Keratinocyte (primary cell): ENCODE measurements around the gene RRBP1. TPM values are rescaled to one million over a fixed set of nuclear protein-coding genes. Genes with fewer than 3 reads are reported as not detected.

Experiments
- DNase-seq: peaks from one replicate; pipeline ENCODE4 v3.0.0-alpha.2; 2011; ENCODE audit warnings: low read depth, missing footprints, low spot score
- FAIRE-seq: peaks from 2 replicates; lab custom pipeline; 2011; peaks lifted over from hg19 to GRCh38; lab: Jason Lieb, UNC
- H2AFZ ChIP-seq: 2 replicates; pipeline ENCODE4 v1.6.0; 2012; ENCODE audit warnings: low read length, control low read depth, inconsistent platforms; ENCODE audit not compliant: control insufficient read depth
- H3K27ac ChIP-seq: 2 replicates; pipeline ENCODE4 v1.5.1; 2011; ENCODE audit warnings: low read length; ENCODE audit not compliant: control insufficient read depth, insufficient read depth
- H3K27me3 ChIP-seq: 3 replicates; pipeline ENCODE4 v1.6.0; 2011; ENCODE audit warnings: low read length; ENCODE audit not compliant: control insufficient read depth, insufficient read depth; ENCODE audit errors: extremely low read depth
- H3K36me3 ChIP-seq, 2 experiments: 2 replicates in 1 of 2; 3 replicates in 1 of 2; pipeline ENCODE4 v1.5.1; 2011; ENCODE audit warnings: low read length in 2 of 2, mild to moderate bottlenecking in 1 of 2; ENCODE audit not compliant: control insufficient read depth in 2 of 2, insufficient read depth in 2 of 2; ENCODE audit errors: extremely low read depth in 1 of 2
- H3K4me1 ChIP-seq: 3 replicates; pipeline ENCODE4 v1.5.1; 2011; ENCODE audit warnings: low read length; ENCODE audit not compliant: control insufficient read depth, insufficient read depth; ENCODE audit errors: extremely low read depth
- H3K4me2 ChIP-seq: 3 replicates; pipeline ENCODE4 v1.6.0; 2011; ENCODE audit warnings: low read depth, low read length; ENCODE audit not compliant: control insufficient read depth, insufficient read depth; ENCODE audit errors: extremely low read depth
- H3K4me3 ChIP-seq, 3 experiments: fragments of 200-600 bp in 1 of 3; sonication (generic) in 1 of 3; 2 replicates in 2 of 3; 3 replicates in 1 of 3; pipeline ENCODE4 v1.5.1; 2011 to 2016; ENCODE audit warnings: low read length in 3 of 3, mild to moderate bottlenecking in 3 of 3, control low read depth in 2 of 3, inconsistent platforms in 1 of 3, low read depth in 1 of 3, mixed read lengths in 1 of 3, mixed run types in 1 of 3, moderate library complexity in 1 of 3; ENCODE audit not compliant: control insufficient read depth in 2 of 3, insufficient read depth in 2 of 3; ENCODE audit errors: extremely low read depth in 1 of 3
- H3K79me2 ChIP-seq: 2 replicates; pipeline ENCODE4 v1.6.0; 2012; ENCODE audit warnings: low read length; ENCODE audit not compliant: control insufficient read depth, insufficient read depth
- H3K9ac ChIP-seq: 3 replicates; pipeline ENCODE4 v1.6.0; 2011; ENCODE audit warnings: low read length; ENCODE audit not compliant: control insufficient read depth, insufficient read depth; ENCODE audit errors: extremely low read depth
- H3K9me1 ChIP-seq: 3 replicates; pipeline ENCODE4 v1.6.0; 2011; ENCODE audit warnings: low read length; ENCODE audit not compliant: control insufficient read depth, insufficient read depth; ENCODE audit errors: extremely low read depth
- H3K9me3 ChIP-seq: 2 replicates; pipeline ENCODE4 v1.5.1; 2012; ENCODE audit warnings: low read depth, low read length; ENCODE audit not compliant: control insufficient read depth
- H4K20me1 ChIP-seq: 3 replicates; pipeline ENCODE4 v1.6.0; 2011; ENCODE audit warnings: low read length; ENCODE audit not compliant: control insufficient read depth, insufficient read depth; ENCODE audit errors: extremely low read depth
- EZH2 ChIP-seq: IDR thresholded peaks from one replicate; pipeline ENCODE4 v1.6.1; 2012; ENCODE audit warnings: inconsistent platforms, mild to moderate bottlenecking, low read length, moderate library complexity
- dilution Hi-C: fragments of 300-500 bp; cut with MboI; formaldehyde crosslinking; loops from one replicate; pipeline ENCODE4 v1.7.0; 2020; ENCODE audit warnings: low sequenced_read_pairs; ENCODE audit not compliant: extremely low pct_ligation_motif_present
- polyA plus RNA-seq, 5 experiments: library from polyadenylated mRNA; depleted of rRNA in 3 of 5; stranded (reverse) in 3 of 5; stranded (forward) in 1 of 5; unstranded in 1 of 5; fragments of >200 nt; gene quantifications; 1 replicate in 1 of 5; 2 replicates in 3 of 5; 3 replicates in 1 of 5; pipeline versions ENCODE4 v1.2.1 to v1.2.3, GENCODE V29; 2011 to 2012; ENCODE audit warnings: missing spikeins in 2 of 5, low read depth in 1 of 5, low replicate concordance in 1 of 5
- TF ChIP-seq, protein P1 (sequence below), 3 experiments: IDR thresholded peaks in 1 of 3; conservative IDR thresholded peaks in 1 of 3; optimal IDR thresholded peaks in 1 of 3; 2 replicates in 2 of 3; 3 replicates in 1 of 3; pipeline versions ENCODE3 to v1.5.1; 2011; ENCODE audit warnings: low read length in 3 of 3, mild to moderate bottlenecking in 3 of 3, moderate library complexity in 2 of 3, control low read depth in 1 of 3, inconsistent platforms in 1 of 3; ENCODE audit not compliant: insufficient read depth in 2 of 3; ENCODE audit errors: extremely low read depth in 1 of 3

Gene RRBP1
- polyA plus RNA-seq, 1 donor (not counting 4 experiments of a cell fraction or from before 2014, with no cell fraction given): 43.9 TPM

GRCh38 chr20:17612287-17612991 is 69.6 kb downstream of the RRBP1 start:
- Histone ChIP-seq H3K9me3 (no peaks in the 10 kb centered on the region), H3K79me2 (peaks cover 3% of the 10 kb centered on the region), H3K4me3 (no peak overlapping the region), H2AFZ (no peak overlapping the region), H4K20me1 (peaks cover 5% of the 10 kb centered on the region), H3K27ac (peak overlapping the region; percentile 44), H3K36me3 (peaks cover 22 to 30% of the 10 kb centered on the region in 2 experiments), H3K4me1 (peaks cover 32% of the 10 kb centered on the region), H3K9me1 (peaks cover 2% of the 10 kb centered on the region), H3K9ac (peak overlapping the region; percentile 48), H3K4me2 (peak overlapping the region; percentile 25), H3K27me3 (no peaks in the 10 kb centered on the region)
- dilution Hi-C loops: no loop called here
- DNase-seq: no peak
- no peak for TF ChIP-seq EZH2
- TF ChIP-seq, protein P1, sequence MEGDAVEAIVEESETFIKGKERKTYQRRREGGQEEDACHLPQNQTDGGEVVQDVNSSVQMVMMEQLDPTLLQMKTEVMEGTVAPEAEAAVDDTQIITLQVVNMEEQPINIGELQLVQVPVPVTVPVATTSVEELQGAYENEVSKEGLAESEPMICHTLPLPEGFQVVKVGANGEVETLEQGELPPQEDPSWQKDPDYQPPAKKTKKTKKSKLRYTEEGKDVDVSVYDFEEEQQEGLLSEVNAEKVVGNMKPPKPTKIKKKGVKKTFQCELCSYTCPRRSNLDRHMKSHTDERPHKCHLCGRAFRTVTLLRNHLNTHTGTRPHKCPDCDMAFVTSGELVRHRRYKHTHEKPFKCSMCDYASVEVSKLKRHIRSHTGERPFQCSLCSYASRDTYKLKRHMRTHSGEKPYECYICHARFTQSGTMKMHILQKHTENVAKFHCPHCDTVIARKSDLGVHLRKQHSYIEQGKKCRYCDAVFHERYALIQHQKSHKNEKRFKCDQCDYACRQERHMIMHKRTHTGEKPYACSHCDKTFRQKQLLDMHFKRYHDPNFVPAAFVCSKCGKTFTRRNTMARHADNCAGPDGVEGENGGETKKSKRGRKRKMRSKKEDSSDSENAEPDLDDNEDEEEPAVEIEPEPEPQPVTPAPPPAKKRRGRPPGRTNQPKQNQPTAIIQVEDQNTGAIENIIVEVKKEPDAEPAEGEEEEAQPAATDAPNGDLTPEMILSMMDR (optimal IDR thresholded peaks at IDR 0.05 in 1 of 3, IDR thresholded peaks at IDR 0.05 in 1 of 3, conservative IDR thresholded peaks at IDR 0.05 in 1 of 3; ENCODE audit: extremely low read depth in 1 of 3, insufficient read depth in 2 of 3, low read length in 3 of 3): no peak
- FAIRE-seq: peak; percentile 51

- peaks cover 6% of the 10 kb centered on the region for H3K79me2 ChIP-seq
- H2AFZ ChIP-seq: no peak overlapping the region
- H3K4me3 ChIP-seq: no peak overlapping the region
- no peaks in the 10 kb centered on the region for H3K9me3 ChIP-seq
- H3K36me3 ChIP-seq: peaks cover 19 to 24% of the 10 kb centered on the region in 2 experiments
- H3K9ac ChIP-seq: peak overlapping the region; percentile 48
- peak overlapping the region; percentile 44 for H3K27ac ChIP-seq
- H4K20me1 ChIP-seq: peaks cover 5% of the 10 kb centered on the region
- DNase-seq: no peak
- H3K4me1 ChIP-seq: peaks cover 32% of the 10 kb centered on the region
- FAIRE-seq: peak; percentile 80
- peak overlapping the region; percentile 25 for H3K4me2 ChIP-seq
- H3K27me3 ChIP-seq: no peaks in the 10 kb centered on the region
- dilution Hi-C loops: no loop called here
- no peak for TF ChIP-seq EZH2
- TF ChIP-seq, protein P1 (optimal IDR thresholded peaks at IDR 0.05 in 1 of 3, IDR thresholded peaks at IDR 0.05 in 1 of 3, conservative IDR thresholded peaks at IDR 0.05 in 1 of 3; ENCODE audit: extremely low read depth in 1 of 3, insufficient read depth in 2 of 3, low read length in 3 of 3): peak; percentile 57 to 75 (median 65)
- H3K9me1 ChIP-seq: peaks cover 2% of the 10 kb centered on the region
Measured at GRCh38 chr20:17611540-17612286, 70.3 kb downstream of the RRBP1 start.
